Spleen (tissue), 11 donors: ENCODE measurements around the gene IGSF5. TPM values are rescaled to one million over a fixed set of nuclear protein-coding genes. Genes with fewer than 3 reads are reported as not detected.

Experiments used
- DNase-seq: peaks from one replicate; pipeline ENCODE4 v3.0.0-alpha.2; 2020
- H3K27ac ChIP-seq, 8 donors: fragments of 200-600 bp; sonication (generic) in 7 of 8; 1 replicate in 4 of 8; 2 replicates in 4 of 8; pipeline versions ENCODE4 v1.5.0 to v1.8.0; 2016 to 2021; ENCODE audit warnings: inconsistent platforms in 4 of 8, mild to moderate bottlenecking in 4 of 8, moderate library complexity in 1 of 8
- H3K27me3 ChIP-seq, 7 donors: fragments of 200-600 bp; sonication (generic) in 6 of 7; replicated peaks in 1 of 7; 1 replicate in 4 of 7; 2 replicates in 3 of 7; pipeline versions ENCODE4 v1.5.0 to v1.8.0; 2016 to 2021; ENCODE audit warnings: inconsistent platforms in 3 of 7, mild to moderate bottlenecking in 1 of 7
- H3K36me3 ChIP-seq, 6 donors: fragments of 200-600 bp; sonication (generic) in 5 of 6; 1 replicate in 4 of 6; 2 replicates in 2 of 6; pipeline versions ENCODE4 v1.5.0 to v1.8.0; 2016 to 2021; ENCODE audit warnings: inconsistent platforms in 2 of 6
- H3K4me1 ChIP-seq, 6 donors: fragments of 200-600 bp; sonication (generic) in 5 of 6; 1 replicate in 3 of 6; 2 replicates in 3 of 6; pipeline versions ENCODE4 v1.5.0 to v1.8.0; 2016 to 2021; ENCODE audit warnings: inconsistent platforms in 3 of 6
- H3K4me3 ChIP-seq, 8 donors: fragments of 200-600 bp; sonication (generic) in 7 of 8; 1 replicate in 4 of 8; 2 replicates in 4 of 8; pipeline versions ENCODE4 v1.5.0 to v1.8.0; 2016 to 2021; ENCODE audit warnings: inconsistent platforms in 4 of 8, mild to moderate bottlenecking in 4 of 8, moderate library complexity in 2 of 8
- H3K9me3 ChIP-seq, 8 donors: fragments of 200-600 bp; sonication (generic) in 7 of 8; 1 replicate in 4 of 8; 2 replicates in 4 of 8; pipeline versions ENCODE4 v1.5.0 to v1.8.0; 2016 to 2021; ENCODE audit warnings: inconsistent platforms in 4 of 8
- POLR2A ChIP-seq, 3 donors: fragments of 450-650 bp; IDR thresholded peaks; one replicate each; pipeline ENCODE4 v1.5.1; 2017; ENCODE audit warnings: antibody characterized with exemption in 3 of 3, mild to moderate bottlenecking in 1 of 3
- POLR2AphosphoS5 ChIP-seq, 3 donors: sonication (generic); formaldehyde crosslinking; IDR thresholded peaks; one replicate each; pipeline ENCODE4 v1.5.1; 2017; ENCODE audit warnings: antibody characterized with exemption in 3 of 3
- WGBS, 5 donors: extraction: QIAGEN DNeasy Blood & Tissue Kit in 3 of 5; methylation state at CpG; one replicate each; pipeline versions ENCODE4 v1.1.5 to v1.1.7; 2013 to 2018; 5-methylcytosine and 5-hydroxymethylcytosine counted together
- intact Hi-C: fragments of 100-400 bp; cut with DNase I; formaldehyde crosslinking; loops from one replicate; pipeline ENCODE4 v1.15.0; 2023; ENCODE audit warnings: low total_unique reads
- polyA plus RNA-seq, 3 donors: library from polyadenylated mRNA; stranded (reverse); fragments of 200-250 nt; gene quantifications; one replicate each; pipeline ENCODE4 v1.2.1, GENCODE V29; 2013
- total RNA-seq, 7 donors: library from RNA; depleted of rRNA in 3 of 7; stranded (reverse); fragments of >200 nt in 3 of 7; fragmentation: NEBNext Ultra II Directional in 4 of 7; extraction: Animal tissue kit (Norgen Biotek cat#: 25700) in 4 of 7; gene quantifications; one replicate each; pipeline versions ENCODE4 v1.1.0 to v1.2.1, GENCODE V29; 2016 to 2021
- TF ChIP-seq, protein P1 (sequence below), 11 experiments: fragments of 200-600 bp in 7 of 11; fragments of 450-650 bp in 4 of 11; sonication (generic) in 4 of 11; IDR thresholded peaks in 8 of 11; conservative IDR thresholded peaks in 3 of 11; 1 replicate in 7 of 11; 2 replicates in 4 of 11; pipeline versions ENCODE4 v1.4.0 to v1.8.0; 2016 to 2021; ENCODE audit warnings: antibody characterized with exemption in 11 of 11, inconsistent platforms in 4 of 11, mild to moderate bottlenecking in 1 of 11
- donor health status: healthy with polysubstance abuse.
- donor health status: DM: no; HTN: no; CAD: no; lungs with moderate emphysema.
- donor health status: DM: no; HTN: no; CAD: no.
- donor health status: Bipolar disorder and iron deficiency.
- donor health status: healthy.
- donor health status: DM: no; HTN: no; CAD: no.
- donor health status: DM: yes; HTN: yes; CAD: no.

The IGSF5 gene
- total and polyA plus RNA-seq, 10 donors = 0.03 to 0.39 (median 0.10) TPM; not detected in 5

- no peak for DNase-seq
- Histone ChIP-seq H3K9me3 (no peaks in the 10 kb centered on the region), H3K27ac (no peak overlapping the region), H3K36me3 (no peaks in the 10 kb centered on the region), H3K4me3 (no peak overlapping the region), H3K4me1 (no peaks in the 10 kb centered on the region), H3K27me3 (peaks cover 0 to 3% (median 0%) of the 10 kb centered on the region in 7 donors)
- WGBS, 5 donors = 77 to 87% (median 81%) methylated on average over 6 of the region's 6 CpGs
- TF ChIP-seq POLR2AphosphoS5 (IDR thresholded peaks at IDR 0.05) (no peak), POLR2A (IDR thresholded peaks at IDR 0.05) (no peak)
- TF ChIP-seq, protein P1, sequence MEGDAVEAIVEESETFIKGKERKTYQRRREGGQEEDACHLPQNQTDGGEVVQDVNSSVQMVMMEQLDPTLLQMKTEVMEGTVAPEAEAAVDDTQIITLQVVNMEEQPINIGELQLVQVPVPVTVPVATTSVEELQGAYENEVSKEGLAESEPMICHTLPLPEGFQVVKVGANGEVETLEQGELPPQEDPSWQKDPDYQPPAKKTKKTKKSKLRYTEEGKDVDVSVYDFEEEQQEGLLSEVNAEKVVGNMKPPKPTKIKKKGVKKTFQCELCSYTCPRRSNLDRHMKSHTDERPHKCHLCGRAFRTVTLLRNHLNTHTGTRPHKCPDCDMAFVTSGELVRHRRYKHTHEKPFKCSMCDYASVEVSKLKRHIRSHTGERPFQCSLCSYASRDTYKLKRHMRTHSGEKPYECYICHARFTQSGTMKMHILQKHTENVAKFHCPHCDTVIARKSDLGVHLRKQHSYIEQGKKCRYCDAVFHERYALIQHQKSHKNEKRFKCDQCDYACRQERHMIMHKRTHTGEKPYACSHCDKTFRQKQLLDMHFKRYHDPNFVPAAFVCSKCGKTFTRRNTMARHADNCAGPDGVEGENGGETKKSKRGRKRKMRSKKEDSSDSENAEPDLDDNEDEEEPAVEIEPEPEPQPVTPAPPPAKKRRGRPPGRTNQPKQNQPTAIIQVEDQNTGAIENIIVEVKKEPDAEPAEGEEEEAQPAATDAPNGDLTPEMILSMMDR (IDR thresholded peaks at IDR 0.05 in 8 of 11, conservative IDR thresholded peaks at IDR 0.05 in 3 of 11) = no peak
- intact Hi-C loops = no loop called here
These were observed 102.9 kb downstream of the IGSF5 start for GRCh38 chr21:39847877-39848276.

DNA sequence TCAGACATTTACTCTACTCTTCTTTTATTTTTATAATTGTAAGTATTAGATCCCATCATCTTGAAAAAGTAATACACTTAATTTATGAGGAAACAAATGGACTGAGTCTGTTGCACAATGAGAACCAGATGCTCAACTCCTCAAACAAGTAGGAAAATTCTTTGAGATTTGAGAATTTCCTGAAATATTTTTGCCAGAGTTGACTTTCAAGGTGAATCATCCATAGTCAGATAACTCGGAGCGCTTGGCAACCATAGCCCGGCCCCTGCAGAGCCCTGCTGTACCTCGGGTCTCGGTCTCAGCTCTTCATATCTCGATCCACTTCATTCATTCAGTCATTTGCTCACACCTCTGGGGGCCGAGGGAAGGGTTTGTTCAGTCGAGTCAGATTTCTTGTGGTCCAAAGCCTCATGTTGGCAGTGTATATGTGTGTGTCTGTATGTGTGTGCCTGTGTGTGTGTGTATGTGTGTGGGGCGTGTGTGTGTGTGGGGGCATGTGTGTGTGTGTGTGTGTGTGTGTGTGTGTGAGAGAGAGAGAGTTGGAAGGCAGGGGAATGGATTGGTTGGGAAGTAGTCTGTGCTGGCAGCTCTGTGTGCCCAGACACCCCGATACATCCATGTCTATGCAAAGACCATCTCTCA is 104.2 kb downstream of the IGSF5 start:
- H3K9me3 ChIP-seq = peaks cover 0 to 3% (median 0%) of the 10 kb centered on the region in 8 donors
- intact Hi-C loops = no loop called here
- WGBS, 5 donors = 66 to 89% (median 81%) methylated on average over 10 of the region's 10 CpGs
- H3K4me3 ChIP-seq = no peak overlapping the region
- no peaks in the 10 kb centered on the region for H3K4me1 ChIP-seq
- H3K36me3 ChIP-seq = no peaks in the 10 kb centered on the region
- H3K27ac ChIP-seq = no peak overlapping the region
- DNase-seq = no peak
- no peak for TF ChIP-seq POLR2AphosphoS5 (IDR thresholded peaks at IDR 0.05)
- TF ChIP-seq POLR2A (IDR thresholded peaks at IDR 0.05) = no peak
- TF ChIP-seq, protein P1 (IDR thresholded peaks at IDR 0.05 in 8 of 11, conservative IDR thresholded peaks at IDR 0.05 in 3 of 11) = no peak
- no peaks in the 10 kb centered on the region for H3K27me3 ChIP-seq

DNA sequence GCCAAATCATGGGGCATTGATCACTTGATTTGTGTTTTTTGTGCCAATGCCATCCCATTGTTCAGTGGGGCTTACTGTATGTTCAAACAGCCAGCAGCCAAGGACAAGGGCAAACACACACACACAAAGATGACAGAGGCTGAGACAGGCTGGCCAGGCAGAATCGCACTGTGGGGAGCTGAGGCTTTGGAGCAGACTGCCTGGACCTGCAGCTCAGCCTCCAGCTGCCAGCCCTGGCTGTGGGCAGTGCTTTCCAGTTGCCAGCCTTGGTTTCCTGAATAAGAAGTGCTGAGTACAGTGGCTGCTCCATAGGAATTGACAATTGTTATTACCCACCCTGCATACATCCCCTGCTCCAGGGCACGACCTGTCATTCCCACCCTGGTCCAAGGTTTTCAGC is 105.3 kb downstream of the IGSF5 start:
- 56 to 72% (median 63%) methylated on average over 2 of the region's 2 CpGs for WGBS, 5 donors

DNA sequence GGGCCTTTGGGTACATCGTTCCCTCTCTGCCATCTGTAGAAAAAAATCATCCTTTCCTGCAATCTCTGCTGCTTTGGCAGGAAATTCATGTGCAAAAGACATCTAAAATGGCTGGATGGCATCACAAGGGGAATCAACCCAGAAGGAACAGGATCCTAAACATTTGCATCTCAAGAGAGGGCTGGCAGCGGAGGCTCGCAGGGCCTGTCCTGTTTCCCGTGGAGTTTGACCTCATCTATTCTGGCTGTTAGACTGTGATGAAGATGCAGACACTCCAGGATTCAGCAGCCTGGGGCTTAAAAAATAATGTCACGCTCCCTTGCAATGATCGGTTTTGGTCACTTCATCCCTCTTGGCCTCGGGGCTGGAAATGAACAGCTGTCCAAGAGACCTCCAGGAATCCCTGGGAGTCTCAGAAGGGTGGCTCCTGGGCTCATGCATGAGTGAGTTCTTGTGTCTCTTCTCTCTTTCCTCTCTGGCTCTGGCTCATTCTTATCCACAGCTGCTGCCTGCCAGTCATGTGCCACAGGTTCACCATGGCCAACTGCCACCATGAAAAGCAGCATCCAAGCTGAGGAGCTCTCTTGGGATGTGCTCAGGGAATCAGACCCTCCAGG is 106.1 kb downstream of the IGSF5 start:
- Histone ChIP-seq H3K27me3 (no peaks in the 10 kb centered on the region), H3K4me3 (no peak overlapping the region), H3K27ac (no peak overlapping the region), H3K9me3 (peaks cover 0 to 3% (median 0%) of the 10 kb centered on the region in 8 donors), H3K36me3 (no peaks in the 10 kb centered on the region), H3K4me1 (no peaks in the 10 kb centered on the region)
- TF ChIP-seq POLR2AphosphoS5 (IDR thresholded peaks at IDR 0.05) (no peak), POLR2A (IDR thresholded peaks at IDR 0.05) (no peak)
- TF ChIP-seq, protein P1 (IDR thresholded peaks at IDR 0.05 in 8 of 11, conservative IDR thresholded peaks at IDR 0.05 in 3 of 11) = no peak
- no peak for DNase-seq
- intact Hi-C loops = no loop called here
- WGBS, 5 donors = 83 to 93% (median 87%) methylated on average over 7 of the region's 7 CpGs

More for the DNA sequence above, 105.3 kb downstream of the IGSF5 start:
- Histone ChIP-seq H3K4me3 (no peak overlapping the region), H3K36me3 (no peaks in the 10 kb centered on the region), H3K4me1 (no peaks in the 10 kb centered on the region), H3K9me3 (peaks cover 0 to 3% (median 0%) of the 10 kb centered on the region in 8 donors), H3K27me3 (no peaks in the 10 kb centered on the region), H3K27ac (no peak overlapping the region)
- intact Hi-C loops = no loop called here
- no peak for DNase-seq
- TF ChIP-seq, protein P1 (IDR thresholded peaks at IDR 0.05 in 8 of 11, conservative IDR thresholded peaks at IDR 0.05 in 3 of 11) = no peak
- no peak for TF ChIP-seq POLR2AphosphoS5 (IDR thresholded peaks at IDR 0.05)
- TF ChIP-seq POLR2A (IDR thresholded peaks at IDR 0.05) = no peak
